Mesendoderm (in vitro differentiated cells): ENCODE measurements around the gene ZNF224.
A peak's percentile ranks its signal among the peaks of the same experiment; 100 is the strongest.

Source experiments
- DNase-seq: peaks from one replicate; pipeline ENCODE4 v3.0.0; 2013
- H2AK5ac ChIP-seq: 2 replicates; pipeline ENCODE4 v1.6.1; 2013; ENCODE audit warnings: low read length, inconsistent platforms
- H2BK120ac ChIP-seq: 2 replicates; pipeline ENCODE4 v1.6.1; 2013; ENCODE audit warnings: low read depth, mild to moderate bottlenecking, low read length, moderate library complexity, mixed read lengths
- H2BK15ac ChIP-seq: replicated peaks from 2 replicates; pipeline ENCODE4 v1.6.1; 2013; ENCODE audit warnings: low read depth, mild to moderate bottlenecking, moderate library complexity
- H2BK5ac ChIP-seq: 2 replicates; pipeline ENCODE4 v1.6.1; 2013; ENCODE audit warnings: low read length, inconsistent platforms
- H3K18ac ChIP-seq: 2 replicates; pipeline ENCODE4 v1.6.1; 2013; ENCODE audit warnings: mild to moderate bottlenecking, low read length, mixed read lengths
- H3K23ac ChIP-seq: one replicate; pipeline ENCODE4 v1.6.1; 2013; ENCODE audit warnings: low read length
- H3K27ac ChIP-seq: 2 replicates; pipeline ENCODE4 v1.5.1; 2013; ENCODE audit warnings: low read depth, mild to moderate bottlenecking, inconsistent platforms, low read length, moderate library complexity
- H3K27me3 ChIP-seq: 2 replicates; pipeline ENCODE4 v1.6.1; 2013; ENCODE audit warnings: low read length, control low read depth, mild to moderate bottlenecking, inconsistent platforms; ENCODE audit not compliant: insufficient read depth, poor library complexity
- H3K36me3 ChIP-seq: 2 replicates; pipeline ENCODE4 v1.6.1; 2013; ENCODE audit warnings: low read length, inconsistent platforms; ENCODE audit not compliant: control insufficient read depth, insufficient read depth
- H3K4ac ChIP-seq: one replicate; pipeline ENCODE4 v1.6.1; 2013; ENCODE audit warnings: low read depth, mild to moderate bottlenecking, low read length, moderate library complexity
- H3K4me1 ChIP-seq: 2 replicates; pipeline ENCODE4 v1.6.1; 2013; ENCODE audit warnings: low read depth, low read length, inconsistent platforms; ENCODE audit not compliant: control insufficient read depth
- H3K4me2 ChIP-seq: 2 replicates; pipeline ENCODE4 v1.6.1; 2013; ENCODE audit warnings: low read length
- H3K4me3 ChIP-seq: 2 replicates; pipeline ENCODE4 v1.5.1; 2013; ENCODE audit warnings: mild to moderate bottlenecking, low read length
- H3K56ac ChIP-seq: one replicate; pipeline ENCODE4 v1.6.1; 2013; ENCODE audit warnings: low read length
- H3K79me1 ChIP-seq: 2 replicates; pipeline ENCODE4 v1.6.1; 2013; ENCODE audit warnings: low read length, inconsistent platforms
- H3K79me2 ChIP-seq: 2 replicates; pipeline ENCODE4 v1.6.1; 2013; ENCODE audit warnings: mild to moderate bottlenecking, low read length; ENCODE audit not compliant: control insufficient read depth, insufficient read depth
- H3K9ac ChIP-seq: 2 replicates; pipeline ENCODE4 v1.6.1; 2013; ENCODE audit warnings: low read length, inconsistent platforms
- H4K5ac ChIP-seq: one replicate; pipeline ENCODE4 v1.6.1; 2013; ENCODE audit warnings: low read length
- H4K8ac ChIP-seq: one replicate; pipeline ENCODE4 v1.6.1; 2013; ENCODE audit warnings: low read depth, mild to moderate bottlenecking, control low read depth, low read length, moderate library complexity
- WGBS: extraction: QIAGEN DNeasy Blood & Tissue Kit; methylation state at CpG from one replicate; pipeline ENCODE4 v1.1.7; 2013; ENCODE audit warnings: low lambda C conversion rate, missing lambda C conversion rate; ENCODE audit not compliant: insufficient coverage; ENCODE audit errors: extremely low coverage; 5-methylcytosine and 5-hydroxymethylcytosine counted together

ZNF224 gene

GRCh38 chr19:44061038-44061437 lies 33.1 kb upstream of the ZNF224 start:
- H3K18ac ChIP-seq: no peak overlapping the region
- H3K4ac ChIP-seq: no peak overlapping the region
- H3K9ac ChIP-seq: no peak overlapping the region
- WGBS: no CpG with 5 or more reads among the region's 1 CpG
- H3K79me2 ChIP-seq: no peaks in the 10 kb centered on the region
- no peak overlapping the region for H2AK5ac ChIP-seq
- no peak overlapping the region for H3K4me2 ChIP-seq
- no peak overlapping the region for H2BK15ac ChIP-seq
- H3K36me3 ChIP-seq: peaks cover 4% of the 10 kb centered on the region
- no peak overlapping the region for H3K56ac ChIP-seq
- DNase-seq: no peak
- H3K4me1 ChIP-seq: no peaks in the 10 kb centered on the region
- no peak overlapping the region for H3K23ac ChIP-seq
- no peak overlapping the region for H3K4me3 ChIP-seq
- no peak overlapping the region for H3K27ac ChIP-seq
- H3K79me1 ChIP-seq: no peaks in the 10 kb centered on the region
- H4K8ac ChIP-seq: no peak overlapping the region
- H3K27me3 ChIP-seq: no peaks in the 10 kb centered on the region
- no peak overlapping the region for H2BK120ac ChIP-seq
- no peak overlapping the region for H4K5ac ChIP-seq
- H2BK5ac ChIP-seq: no peak overlapping the region

- peak overlapping the region; percentile 34 for H3K4me3 ChIP-seq
- no peak for DNase-seq
- H3K79me2 ChIP-seq: no peaks in the 10 kb centered on the region
- H4K5ac ChIP-seq: no peak overlapping the region
- no peaks in the 10 kb centered on the region for H3K79me1 ChIP-seq
- H2AK5ac ChIP-seq: no peak overlapping the region
- no peaks in the 10 kb centered on the region for H3K27me3 ChIP-seq
- H3K56ac ChIP-seq: no peak overlapping the region
- H3K18ac ChIP-seq: no peak overlapping the region
- no peak overlapping the region for H2BK120ac ChIP-seq
- no peak overlapping the region for H3K9ac ChIP-seq
- no peak overlapping the region for H2BK5ac ChIP-seq
- no CpG with 5 or more reads among the region's 3 CpGs for WGBS
- H3K4me1 ChIP-seq: no peaks in the 10 kb centered on the region
- H3K36me3 ChIP-seq: peaks cover 10% of the 10 kb centered on the region
- no peak overlapping the region for H3K4me2 ChIP-seq
- H3K27ac ChIP-seq: no peak overlapping the region
- no peak overlapping the region for H3K23ac ChIP-seq
- no peak overlapping the region for H3K4ac ChIP-seq
- H2BK15ac ChIP-seq: no peak overlapping the region
- no peak overlapping the region for H4K8ac ChIP-seq
Measured at GRCh38 chr19:44066305-44066704, 27.9 kb upstream of the ZNF224 start.

- Histone ChIP-seq H2BK5ac (no peak overlapping the region), H3K79me2 (no peaks in the 10 kb centered on the region), H3K27me3 (no peaks in the 10 kb centered on the region), H3K36me3 (peaks cover 8% of the 10 kb centered on the region), H3K4me3 (no peak overlapping the region), H4K8ac (no peak overlapping the region), H3K27ac (no peak overlapping the region), H3K18ac (no peak overlapping the region), H2AK5ac (no peak overlapping the region), H3K4ac (no peak overlapping the region), H2BK120ac (no peak overlapping the region), H3K9ac (no peak overlapping the region), H3K23ac (no peak overlapping the region), H3K4me1 (no peaks in the 10 kb centered on the region), H3K79me1 (no peaks in the 10 kb centered on the region), H3K56ac (no peak overlapping the region), H3K4me2 (no peak overlapping the region), H4K5ac (no peak overlapping the region), H2BK15ac (no peak overlapping the region)
- WGBS: no CpG with 5 or more reads among the region's 1 CpG
- DNase-seq: no peak
Measured at GRCh38 chr19:44069415-44069814, 24.7 kb upstream of the ZNF224 start.

GRCh38 chr19:44071824-44072542 lies 22.2 kb upstream of the ZNF224 start, which contains the start of gene ZNF284:
ZNF284 (plus strand) TSS chr19:44072159; CDS start chr19:44076390, 4,231 bp downstream.
- Histone ChIP-seq H3K79me2 (no peaks in the 10 kb centered on the region), H4K5ac (peak within 1 kb of the TSS; percentile 47), H3K27me3 (no peaks in the 10 kb centered on the region), H2AK5ac (no peak within 1 kb of the TSS), H3K18ac (no peak within 1 kb of the TSS), H3K27ac (no peak within 1 kb of the TSS), H3K4me1 (no peaks in the 10 kb centered on the region), H3K23ac (no peak within 1 kb of the TSS), H3K79me1 (no peaks in the 10 kb centered on the region), H4K8ac (peak within 1 kb of the TSS; percentile 83), H3K56ac (peak within 1 kb of the TSS; percentile 88), H3K4me3 (peak within 1 kb of the TSS; percentile 68), H3K4me2 (peak within 1 kb of the TSS; percentile 92), H2BK5ac (no peak within 1 kb of the TSS), H3K36me3 (no peaks in the 10 kb centered on the region), H2BK15ac (no peak within 1 kb of the TSS), H2BK120ac (no peak within 1 kb of the TSS), H3K4ac (no peak within 1 kb of the TSS), H3K9ac (peak within 1 kb of the TSS; percentile 75)
- no CpG with 5 or more reads among the region's 40 CpGs for WGBS
- DNase-seq: peak; percentile 97

GRCh38 chr19:44072543-44073401 lies 21.4 kb upstream of the ZNF224 start:
- peak overlapping the region; percentile 8 for H3K9ac ChIP-seq
- no peak overlapping the region for H2AK5ac ChIP-seq
- H3K79me2 ChIP-seq: no peaks in the 10 kb centered on the region
- H3K56ac ChIP-seq: no peak overlapping the region
- no peaks in the 10 kb centered on the region for H3K36me3 ChIP-seq
- no peak overlapping the region for H2BK5ac ChIP-seq
- no peak overlapping the region for H3K23ac ChIP-seq
- no peak overlapping the region for H2BK120ac ChIP-seq
- H2BK15ac ChIP-seq: no peak overlapping the region
- WGBS: no CpG with 5 or more reads among the region's 18 CpGs
- no peak overlapping the region for H3K27ac ChIP-seq
- no peaks in the 10 kb centered on the region for H3K79me1 ChIP-seq
- H4K5ac ChIP-seq: no peak overlapping the region
- no peaks in the 10 kb centered on the region for H3K27me3 ChIP-seq
- no peak overlapping the region for H3K4ac ChIP-seq
- H3K4me1 ChIP-seq: no peaks in the 10 kb centered on the region
- DNase-seq: no peak
- H3K18ac ChIP-seq: no peak overlapping the region
- no peak overlapping the region for H4K8ac ChIP-seq
- no peak overlapping the region for H3K4me3 ChIP-seq
- peak overlapping the region; percentile 32 for H3K4me2 ChIP-seq
